Lower leg skin (tissue), 4 donors: ENCODE measurements around the gene GREB1. TPM values are rescaled to one million over a fixed set of nuclear protein-coding genes. Genes with fewer than 3 reads are reported as not detected.

ENCODE experiments used
- DNase-seq, 2 donors: peaks; one replicate each; pipeline ENCODE4 v3.0.0-alpha.2; 2019; ENCODE audit warnings: low spot score in 2 of 2
- H3K4me3 ChIP-seq: fragments of 200-600 bp; sonication (generic); 2 replicates; pipeline ENCODE4 v1.5.1; 2017; ENCODE audit warnings: mild to moderate bottlenecking, low read depth; ENCODE audit not compliant: poor library complexity, severe bottlenecking
- CTCF ChIP-seq, 3 donors: fragments of 450-650 bp; IDR thresholded peaks; one replicate each; pipeline ENCODE4 v1.5.1; 2016; ENCODE audit warnings: antibody characterized with exemption in 3 of 3, mild to moderate bottlenecking in 3 of 3, moderate library complexity in 2 of 3
- POLR2A ChIP-seq, 2 donors: fragments of 450-650 bp; IDR thresholded peaks; one replicate each; pipeline ENCODE4 v1.6.1; 2016 to 2017; ENCODE audit warnings: antibody characterized with exemption in 2 of 2, mild to moderate bottlenecking in 1 of 2, moderate library complexity in 1 of 2
- WGBS, 2 donors: methylation state at CpG; one replicate each; pipeline ENCODE4 v1.1.5; 2018; 5-methylcytosine and 5-hydroxymethylcytosine counted together
- intact Hi-C: fragments of 100-400 bp; cut with DNase I; formaldehyde crosslinking; loops from one replicate; pipeline ENCODE4 v1.15.0; 2023; ENCODE audit warnings: low total_unique reads
- total RNA-seq, 4 donors: library from RNA; depleted of rRNA; stranded (reverse); fragments of >200 nt; gene quantifications; one replicate each; pipeline ENCODE4 v1.1.0, GENCODE V29; 2016

Gene GREB1
- total RNA-seq, 4 donors from 2014 or later, result 2.4 to 12.2 (median 4.0) TPM

- no peak for TF ChIP-seq CTCF (IDR thresholded peaks at IDR 0.05)
- no peak for TF ChIP-seq POLR2A (IDR thresholded peaks at IDR 0.05)
- peak in 1 of 2 donors; percentile 21 for DNase-seq
- no peak overlapping the region for H3K4me3 ChIP-seq
- intact Hi-C loops, result no loop called here
- 67 to 69% methylated on average over 3 of the region's 3 CpGs for WGBS, 2 donors
Measured at GRCh38 chr2:11675423-11676112, 141.7 kb downstream of the GREB1 start.

- WGBS, 2 donors, result 41 to 48% methylated on average over 11 of the region's 11 CpGs
- no peak for DNase-seq
- H3K4me3 ChIP-seq, result no peak overlapping the region
- intact Hi-C loops, result no loop called here
- no peak for TF ChIP-seq CTCF (IDR thresholded peaks at IDR 0.05)
- TF ChIP-seq POLR2A (IDR thresholded peaks at IDR 0.05), result no peak
Measured at GRCh38 chr2:11676640-11677039, 142.8 kb downstream of the GREB1 start.

DNA sequence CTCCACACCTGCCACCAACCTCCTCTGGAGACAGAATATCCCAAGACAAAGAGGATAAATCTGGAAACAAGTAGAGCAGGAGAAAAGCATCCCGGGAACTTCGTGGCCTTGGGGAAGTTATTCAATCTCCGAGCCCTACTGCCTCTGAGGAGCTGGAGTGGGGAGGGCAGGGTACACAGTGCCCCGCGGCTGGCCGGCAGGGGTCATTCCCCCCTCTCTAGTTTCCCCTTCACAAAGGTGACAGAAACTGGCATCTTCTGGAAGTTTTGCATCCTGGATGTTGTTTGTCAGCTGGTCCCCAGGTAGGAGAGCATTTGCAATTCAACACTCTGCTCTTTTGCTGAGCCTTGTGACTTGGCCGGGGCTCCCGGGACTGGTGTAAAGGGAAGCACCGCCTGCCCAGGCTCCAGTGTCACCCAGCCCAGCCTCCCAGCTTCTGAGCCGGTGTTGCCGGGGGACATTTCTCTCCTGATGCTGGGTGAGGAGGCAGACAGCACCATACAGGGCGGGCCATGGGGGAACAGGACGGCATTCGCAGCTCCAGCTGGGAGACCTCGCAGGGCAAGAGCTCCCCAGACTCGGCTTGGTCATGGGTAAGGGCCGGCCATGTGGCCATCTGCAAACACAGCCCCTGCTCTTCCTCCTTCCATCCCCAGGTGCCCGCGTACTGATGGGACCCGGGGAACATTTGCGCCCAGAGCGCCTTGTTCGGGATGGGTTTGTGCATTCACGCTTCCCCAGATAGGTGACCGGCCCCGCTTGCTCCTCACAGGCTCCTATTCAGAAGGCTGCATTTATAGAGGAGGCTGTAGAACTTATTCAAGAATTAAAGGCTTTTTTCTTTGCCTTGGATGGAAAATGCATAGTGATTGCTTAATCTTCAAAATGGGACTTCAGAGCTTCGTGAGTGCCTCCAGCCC is 143.6 kb downstream of the GREB1 start:
- 36 to 40% methylated on average over 26 to 27 of the region's 27 CpGs for WGBS, 2 donors
- peak in 1 of 2 donors; percentile 80 for DNase-seq
- H3K4me3 ChIP-seq, result no peak overlapping the region
- intact Hi-C loops, result no loop called here
- TF ChIP-seq CTCF (IDR thresholded peaks at IDR 0.05), result no peak
- TF ChIP-seq POLR2A (IDR thresholded peaks at IDR 0.05), result no peak

DNA sequence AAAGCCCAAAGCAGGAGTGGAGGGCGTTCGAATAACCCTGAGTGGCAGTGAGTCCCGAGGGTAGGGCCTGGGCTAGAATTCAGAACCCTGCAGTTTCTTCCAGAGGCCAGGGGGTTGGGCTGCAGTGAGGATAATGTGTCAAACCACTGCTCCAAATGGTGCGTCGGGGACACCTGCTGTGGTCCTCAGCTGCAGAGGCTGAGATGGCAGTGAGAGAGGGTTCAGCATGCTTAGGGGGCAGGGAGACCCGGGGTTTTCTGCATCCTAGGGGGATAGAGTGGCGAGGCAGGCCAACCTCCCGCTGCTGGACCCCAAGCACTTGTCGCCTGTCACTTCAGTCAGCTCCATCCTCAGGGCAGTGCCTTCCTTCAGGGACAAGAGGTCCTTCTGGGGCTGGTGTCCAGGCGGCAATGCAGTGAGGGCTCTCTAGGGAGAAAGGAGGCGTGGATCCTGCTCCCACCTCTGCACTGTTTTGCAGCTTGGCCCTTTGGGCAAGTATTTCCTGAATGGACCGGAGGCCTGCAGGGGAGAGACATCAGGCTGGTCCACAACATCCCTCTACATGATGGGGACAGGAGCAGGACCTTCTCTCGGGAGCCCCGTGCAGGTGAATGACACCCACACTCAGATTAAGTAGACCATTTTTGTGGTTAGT is 144.6 kb downstream of the GREB1 start:
- DNase-seq, result peak in 1 of 2 donors; percentile 71
- WGBS, 2 donors, result 73 to 78% methylated on average over 14 of the region's 14 CpGs
- TF ChIP-seq CTCF (IDR thresholded peaks at IDR 0.05) (no peak), POLR2A (IDR thresholded peaks at IDR 0.05) (no peak)
- no peak overlapping the region for H3K4me3 ChIP-seq
- intact Hi-C loops, result no loop called here

- 74 to 76% methylated on average over 7 of the region's 7 CpGs for WGBS, 2 donors
- intact Hi-C loops, result no loop called here
- peak in 1 of 2 donors; percentile 72 for DNase-seq
- no peak overlapping the region for H3K4me3 ChIP-seq
- TF ChIP-seq CTCF (IDR thresholded peaks at IDR 0.05) (no peak), POLR2A (IDR thresholded peaks at IDR 0.05) (no peak)
Measured at GRCh38 chr2:11679016-11679415, 145.2 kb downstream of the GREB1 start.
